Type B pancreatic cell (in vitro differentiated cells): Measurements from ENCODE around the gene SLFN12L. TPM values are rescaled to one million over a fixed set of nuclear protein-coding genes. Genes with fewer than 3 reads are reported as not detected.

Experiments used
- DNase-seq: peaks from one replicate; pipeline ENCODE4 v3.0.0; 2021; ENCODE audit warnings: mixed read lengths; ENCODE audit not compliant: unreplicated experiment; ENCODE audit errors: extremely low spot score
- H3K27ac Mint-ChIP-seq: 2 replicates; pipeline ENCODE4 v1.8.0; 2021; ENCODE audit warnings: mild to moderate bottlenecking, mixed read lengths
- H3K27me3 Mint-ChIP-seq: 2 replicates; pipeline ENCODE4 v1.8.0; 2021; ENCODE audit warnings: mixed read lengths
- H3K36me3 Mint-ChIP-seq: 2 replicates; pipeline ENCODE4 v1.8.0; 2021; ENCODE audit warnings: mixed read lengths
- H3K4me1 Mint-ChIP-seq: one replicate; pipeline ENCODE4 v1.8.0; 2021; ENCODE audit warnings: mixed read lengths; ENCODE audit not compliant: unreplicated experiment
- H3K4me3 Mint-ChIP-seq: 2 replicates; pipeline ENCODE4 v1.8.0; 2021; ENCODE audit warnings: mild to moderate bottlenecking, mixed read lengths
- H3K9me3 Mint-ChIP-seq: 2 replicates; pipeline ENCODE4 v1.8.0; 2021; ENCODE audit warnings: mixed read lengths
- total RNA-seq: library from RNA; stranded (reverse); gene quantifications from 2 replicates; pipeline ENCODE4 v1.2.1, GENCODE V29; 2021; ENCODE audit warnings: low replicate concordance
- TF ChIP-seq, protein P1 (sequence below): fragments of 200-600 bp; sonication (generic); conservative IDR thresholded peaks from 2 replicates; pipeline ENCODE4 v1.5.0; 2021; ENCODE audit warnings: antibody characterized with exemption, mild to moderate bottlenecking

Gene SLFN12L
- total RNA-seq, 1 donor from 2014 or later, result not detected

DNA sequence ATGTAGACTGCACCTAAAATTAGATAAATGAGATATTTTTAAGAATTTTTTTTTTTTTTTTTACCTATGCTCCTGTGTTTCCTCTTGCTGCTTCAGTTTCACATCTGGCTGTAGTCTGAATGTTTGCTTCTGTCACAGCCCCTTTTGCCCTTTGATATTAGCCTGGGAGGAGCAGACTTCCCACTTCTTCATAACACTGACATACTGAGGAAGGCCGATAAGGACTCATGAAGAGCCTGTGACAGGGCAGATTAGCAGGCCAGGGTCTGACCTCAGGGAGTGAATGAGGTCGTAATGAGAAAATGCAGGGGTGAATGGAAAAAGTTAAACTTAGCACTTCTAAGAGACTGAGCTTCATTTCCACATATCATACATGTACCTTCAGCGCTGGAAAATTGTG lies 23.2 kb upstream of the SLFN12L start, which contains the start of gene SLFN14:
Gene SLFN14 (minus strand): TSS at position 117 of the 400 bp plus-strand sequence. CDS start 2,757 bp downstream, outside the sequence.
- no peak within 1 kb of the TSS for H3K4me3 Mint-ChIP-seq
- no peak within 1 kb of the TSS for H3K27ac Mint-ChIP-seq
- TF ChIP-seq, protein P1, sequence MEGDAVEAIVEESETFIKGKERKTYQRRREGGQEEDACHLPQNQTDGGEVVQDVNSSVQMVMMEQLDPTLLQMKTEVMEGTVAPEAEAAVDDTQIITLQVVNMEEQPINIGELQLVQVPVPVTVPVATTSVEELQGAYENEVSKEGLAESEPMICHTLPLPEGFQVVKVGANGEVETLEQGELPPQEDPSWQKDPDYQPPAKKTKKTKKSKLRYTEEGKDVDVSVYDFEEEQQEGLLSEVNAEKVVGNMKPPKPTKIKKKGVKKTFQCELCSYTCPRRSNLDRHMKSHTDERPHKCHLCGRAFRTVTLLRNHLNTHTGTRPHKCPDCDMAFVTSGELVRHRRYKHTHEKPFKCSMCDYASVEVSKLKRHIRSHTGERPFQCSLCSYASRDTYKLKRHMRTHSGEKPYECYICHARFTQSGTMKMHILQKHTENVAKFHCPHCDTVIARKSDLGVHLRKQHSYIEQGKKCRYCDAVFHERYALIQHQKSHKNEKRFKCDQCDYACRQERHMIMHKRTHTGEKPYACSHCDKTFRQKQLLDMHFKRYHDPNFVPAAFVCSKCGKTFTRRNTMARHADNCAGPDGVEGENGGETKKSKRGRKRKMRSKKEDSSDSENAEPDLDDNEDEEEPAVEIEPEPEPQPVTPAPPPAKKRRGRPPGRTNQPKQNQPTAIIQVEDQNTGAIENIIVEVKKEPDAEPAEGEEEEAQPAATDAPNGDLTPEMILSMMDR, result no peak
- H3K9me3 Mint-ChIP-seq, result no peaks in the 10 kb centered on the region
- no peaks in the 10 kb centered on the region for H3K4me1 Mint-ChIP-seq
- H3K36me3 Mint-ChIP-seq, result no peaks in the 10 kb centered on the region
- peaks cover 62% of the 10 kb centered on the region for H3K27me3 Mint-ChIP-seq
- DNase-seq, result no peak

DNA sequence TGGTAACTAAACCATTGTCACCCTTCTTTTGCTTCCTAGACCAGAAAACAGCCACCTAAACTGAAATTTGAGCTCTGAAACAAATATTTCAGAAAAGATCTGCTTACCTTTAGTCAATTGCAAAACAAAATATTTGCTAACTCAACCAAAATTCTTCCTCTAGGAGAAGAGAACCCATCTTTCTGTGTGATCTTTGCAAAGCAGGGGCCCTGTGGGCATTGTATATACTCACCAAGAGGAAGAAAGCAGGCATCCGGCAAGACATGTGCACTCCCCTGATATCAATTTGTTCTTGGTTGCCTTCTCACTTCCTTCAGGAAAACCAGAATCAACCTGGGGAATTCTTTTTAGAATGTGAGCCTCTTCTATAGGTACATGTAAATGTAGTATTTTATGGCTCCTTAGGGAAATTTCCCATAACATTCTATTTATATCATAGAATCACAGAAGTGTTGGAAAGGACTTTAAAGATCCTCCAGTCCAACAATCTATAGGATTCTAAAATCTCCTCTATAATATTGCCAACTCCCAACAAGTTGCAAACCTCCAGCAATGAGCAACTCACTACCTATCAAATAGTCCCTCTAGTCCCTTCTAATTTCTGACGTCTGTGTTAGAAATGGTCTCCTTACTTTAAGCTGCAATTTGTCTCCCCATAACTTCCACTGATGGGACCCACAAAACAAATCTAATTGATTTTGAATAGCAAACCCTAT lies 22.2 kb upstream of the SLFN12L start:
- H3K4me3 Mint-ChIP-seq, result no peak overlapping the region
- no peaks in the 10 kb centered on the region for H3K9me3 Mint-ChIP-seq
- H3K27ac Mint-ChIP-seq, result no peak overlapping the region
- TF ChIP-seq, protein P1, result no peak
- H3K27me3 Mint-ChIP-seq, result peaks cover 63% of the 10 kb centered on the region
- DNase-seq, result no peak
- no peaks in the 10 kb centered on the region for H3K36me3 Mint-ChIP-seq
- no peaks in the 10 kb centered on the region for H3K4me1 Mint-ChIP-seq

DNA sequence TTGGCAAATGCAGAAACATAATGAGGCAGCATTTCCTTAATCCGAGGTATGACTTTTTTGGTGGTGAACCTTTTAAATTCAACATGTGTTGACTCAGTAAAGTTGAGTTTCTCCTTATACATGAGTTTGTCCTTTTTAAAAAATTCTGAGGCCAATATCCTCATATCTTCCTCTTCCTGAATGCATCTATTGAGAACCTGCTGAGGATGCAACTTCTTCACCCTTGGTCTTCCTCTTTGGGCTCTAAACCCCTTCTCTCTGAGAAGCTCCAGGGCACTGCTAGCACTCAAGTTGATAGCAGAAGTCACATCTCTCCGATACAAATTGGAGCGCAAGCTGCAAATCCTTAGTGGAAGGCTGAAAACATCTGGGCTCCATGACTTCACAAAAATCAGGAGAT lies 19.9 kb upstream of the SLFN12L start:
- TF ChIP-seq, protein P1, result no peak
- DNase-seq, result no peak
- Mint-ChIP-seq H3K27me3 (peaks cover 63% of the 10 kb centered on the region), H3K27ac (no peak overlapping the region), H3K4me3 (no peak overlapping the region), H3K9me3 (no peaks in the 10 kb centered on the region), H3K36me3 (no peaks in the 10 kb centered on the region), H3K4me1 (no peaks in the 10 kb centered on the region)

DNA sequence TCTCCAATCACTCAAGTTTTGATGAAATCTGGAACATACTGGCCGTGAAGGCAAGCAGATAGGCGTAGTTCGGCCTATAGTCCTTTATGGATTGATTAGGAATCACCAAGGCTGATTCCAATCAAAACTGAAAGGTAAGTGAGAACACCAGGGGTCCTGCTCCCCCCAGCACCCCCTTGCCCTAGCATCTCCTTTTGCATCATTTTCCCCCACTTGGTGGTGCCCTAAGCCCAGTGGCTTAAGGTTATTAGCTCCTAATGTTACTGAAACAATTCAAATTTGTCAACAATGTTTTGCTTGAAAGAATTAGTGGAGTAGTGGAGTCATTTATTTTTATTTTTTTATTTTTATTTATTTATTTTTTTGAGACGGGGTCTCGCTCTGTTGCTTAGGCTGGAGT lies 18.2 kb upstream of the SLFN12L start:
- Mint-ChIP-seq H3K36me3 (no peaks in the 10 kb centered on the region), H3K27ac (no peak overlapping the region), H3K27me3 (peaks cover 75% of the 10 kb centered on the region), H3K4me3 (no peak overlapping the region), H3K9me3 (no peaks in the 10 kb centered on the region), H3K4me1 (no peaks in the 10 kb centered on the region)
- no peak for DNase-seq
- TF ChIP-seq, protein P1, result peak; percentile 32

DNA sequence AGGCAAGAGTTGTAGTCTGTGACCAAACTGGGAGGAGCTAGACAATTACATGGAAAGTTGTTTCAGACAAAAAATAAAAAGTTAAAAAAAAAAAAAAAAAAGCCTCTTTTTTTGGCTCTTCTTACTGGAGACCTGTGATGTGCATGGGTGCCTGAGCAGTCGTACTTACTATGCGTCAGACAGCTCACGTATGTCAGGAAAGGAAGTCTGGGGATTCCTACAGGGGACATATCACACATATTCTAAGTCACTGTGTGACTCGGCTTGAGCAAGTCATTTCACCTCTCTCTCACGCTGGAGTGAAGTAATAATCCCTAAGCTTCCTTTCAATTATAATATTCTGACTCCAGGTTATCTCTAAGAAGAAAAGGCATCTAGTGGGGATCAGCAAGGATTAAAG lies 17.2 kb upstream of the SLFN12L start:
- H3K4me3 Mint-ChIP-seq, result no peak overlapping the region
- peaks cover 74% of the 10 kb centered on the region for H3K27me3 Mint-ChIP-seq
- no peak overlapping the region for H3K27ac Mint-ChIP-seq
- no peaks in the 10 kb centered on the region for H3K9me3 Mint-ChIP-seq
- TF ChIP-seq, protein P1, result no peak
- no peak for DNase-seq
- H3K36me3 Mint-ChIP-seq, result no peaks in the 10 kb centered on the region
- H3K4me1 Mint-ChIP-seq, result no peaks in the 10 kb centered on the region
